Skeletal muscle tissue (tissue), 4 donors: Measurements from ENCODE around the gene PTPRM. TPM values are rescaled to one million over a fixed set of nuclear protein-coding genes. Genes with fewer than 3 reads are reported as not detected.

Experiments
- H3K27ac ChIP-seq: one replicate; pipeline ENCODE4 v1.7.0; 2013; ENCODE audit warnings: mild to moderate bottlenecking, low read depth, low read length, inconsistent platforms
- H3K27me3 ChIP-seq, 3 donors: one replicate each; pipeline ENCODE4 v1.7.0; 2013; ENCODE audit warnings: low read length in 3 of 3; ENCODE audit not compliant: control insufficient read depth in 3 of 3, insufficient read depth in 3 of 3
- H3K36me3 ChIP-seq, 3 donors: one replicate each; pipeline ENCODE4 v1.7.0; 2013; ENCODE audit warnings: low read length in 3 of 3; ENCODE audit not compliant: control insufficient read depth in 3 of 3, insufficient read depth in 3 of 3
- H3K4me1 ChIP-seq, 3 donors: one replicate each; pipeline ENCODE4 v1.7.0; 2013; ENCODE audit warnings: low read length in 3 of 3, mild to moderate bottlenecking in 3 of 3; ENCODE audit not compliant: control insufficient read depth in 3 of 3, insufficient read depth in 3 of 3
- H3K4me3 ChIP-seq, 3 donors: one replicate each; pipeline ENCODE4 v1.7.0; 2013; ENCODE audit warnings: low read length in 3 of 3
- H3K9ac ChIP-seq, 3 donors: one replicate each; pipeline ENCODE4 v1.7.0; 2013; ENCODE audit warnings: low read length in 3 of 3, mild to moderate bottlenecking in 3 of 3, moderate library complexity in 2 of 3, low read depth in 1 of 3
- H3K9me3 ChIP-seq, 3 donors: one replicate each; pipeline ENCODE4 v1.7.0; 2013; ENCODE audit warnings: low read length in 3 of 3; ENCODE audit not compliant: control insufficient read depth in 3 of 3
- total RNA-seq: library from RNA; depleted of rRNA; stranded (reverse); fragments of >200 nt; gene quantifications from one replicate; pipeline ENCODE4 v1.2.3, GENCODE V29; 2014
- donor health status: Osteomylitis.

PTPRM gene
- total RNA-seq, 1 donor from 2014 or later, result 68.9 TPM

DNA sequence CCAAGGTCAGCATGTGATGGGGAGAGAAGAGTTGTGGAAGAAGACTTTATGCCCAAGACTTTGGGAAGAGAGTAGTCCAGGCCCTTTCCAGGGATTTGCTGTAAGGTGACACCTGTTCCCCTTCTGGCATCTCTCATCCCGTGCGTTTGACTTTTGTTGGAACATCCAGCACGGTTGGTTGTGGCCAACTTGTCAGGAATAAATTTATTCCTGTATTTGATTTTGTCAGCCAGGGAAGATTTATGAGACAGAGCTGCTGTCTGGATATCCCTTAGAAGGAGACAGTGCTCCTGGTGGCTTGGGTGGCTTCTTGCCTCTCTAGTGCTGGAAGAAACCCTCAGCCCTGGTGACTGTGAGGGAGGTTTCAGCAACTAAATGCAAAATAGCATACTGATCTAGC is 121.5 kb downstream of the PTPRM start:
- H3K9me3 ChIP-seq, result no peaks in the 10 kb centered on the region
- no peak overlapping the region for H3K9ac ChIP-seq
- no peaks in the 10 kb centered on the region for H3K27me3 ChIP-seq
- H3K4me1 ChIP-seq, result peaks cover 0 to 20% (median 6%) of the 10 kb centered on the region in 3 donors
- no peak overlapping the region for H3K4me3 ChIP-seq
- no peak overlapping the region for H3K27ac ChIP-seq
- no peaks in the 10 kb centered on the region for H3K36me3 ChIP-seq

DNA sequence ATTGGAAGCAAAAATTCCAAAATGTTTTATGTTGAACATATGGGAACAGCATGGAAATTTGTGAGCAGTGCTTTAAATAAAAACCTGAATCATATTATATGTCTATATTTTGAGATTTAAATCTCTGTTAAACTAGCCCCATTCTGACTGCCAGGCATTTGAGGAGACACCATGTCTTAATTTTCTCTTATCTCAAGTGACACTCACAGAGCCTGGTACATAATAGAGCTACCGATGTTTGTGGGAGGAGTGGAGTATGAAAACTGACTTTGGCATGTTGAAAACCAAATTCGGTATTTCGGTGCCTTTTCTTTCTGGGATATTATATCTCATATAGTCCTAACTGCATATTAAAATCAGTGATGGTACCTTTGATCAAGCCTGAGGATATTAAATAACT is 124.1 kb downstream of the PTPRM start:
- H3K9ac ChIP-seq, result no peak overlapping the region
- H3K36me3 ChIP-seq, result no peaks in the 10 kb centered on the region
- no peaks in the 10 kb centered on the region for H3K9me3 ChIP-seq
- no peaks in the 10 kb centered on the region for H3K27me3 ChIP-seq
- H3K4me3 ChIP-seq, result no peak overlapping the region
- no peak overlapping the region for H3K27ac ChIP-seq
- peaks cover 0 to 8% (median 7%) of the 10 kb centered on the region in 3 donors for H3K4me1 ChIP-seq

DNA sequence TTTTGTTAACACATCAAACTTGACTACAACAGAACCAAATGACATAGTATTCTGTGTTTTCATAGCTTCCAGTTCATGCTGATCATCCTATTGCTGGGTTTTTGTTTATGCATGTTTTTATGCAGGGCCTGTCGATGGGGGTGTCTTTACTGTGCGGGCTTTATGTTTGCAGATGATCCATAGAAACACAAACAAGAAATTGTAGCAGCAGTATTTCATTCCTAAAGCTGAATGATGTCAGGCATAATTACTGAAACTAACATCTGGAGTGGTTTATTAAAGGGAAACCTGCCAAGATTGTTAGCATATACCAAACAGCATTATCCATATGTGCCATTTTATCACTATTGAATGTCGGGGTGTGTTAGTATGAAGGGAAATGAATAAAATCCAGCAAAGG is 129.7 kb downstream of the PTPRM start:
- no peaks in the 10 kb centered on the region for H3K27me3 ChIP-seq
- H3K36me3 ChIP-seq, result no peaks in the 10 kb centered on the region
- no peak overlapping the region for H3K4me3 ChIP-seq
- H3K4me1 ChIP-seq, result peaks cover 0 to 4% (median 3%) of the 10 kb centered on the region in 3 donors
- H3K27ac ChIP-seq, result no peak overlapping the region
- H3K9me3 ChIP-seq, result no peaks in the 10 kb centered on the region
- H3K9ac ChIP-seq, result no peak overlapping the region

DNA sequence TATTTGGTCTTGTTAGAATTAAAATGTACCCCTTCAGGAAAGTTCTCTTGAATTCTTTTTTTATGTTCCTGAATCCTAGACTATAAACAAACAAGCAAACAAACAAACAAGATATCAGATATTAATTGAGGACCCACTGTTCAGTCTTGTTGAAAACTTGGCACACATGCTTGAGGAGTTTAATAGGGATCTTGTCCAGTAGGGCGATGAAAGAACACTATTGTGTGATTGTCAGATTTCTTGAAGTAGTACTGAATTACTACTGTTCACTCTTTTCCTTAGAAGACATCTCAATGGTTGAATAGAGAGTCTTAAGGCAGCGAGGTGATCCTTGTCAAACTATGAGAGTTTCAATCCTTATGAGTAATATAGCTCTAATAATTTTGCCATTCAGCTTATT is 130.2 kb downstream of the PTPRM start:
- Histone ChIP-seq H3K36me3 (no peaks in the 10 kb centered on the region), H3K4me1 (peaks cover 0 to 4% (median 3%) of the 10 kb centered on the region in 3 donors), H3K9me3 (no peaks in the 10 kb centered on the region), H3K4me3 (no peak overlapping the region), H3K27ac (no peak overlapping the region), H3K9ac (no peak overlapping the region), H3K27me3 (no peaks in the 10 kb centered on the region)

DNA sequence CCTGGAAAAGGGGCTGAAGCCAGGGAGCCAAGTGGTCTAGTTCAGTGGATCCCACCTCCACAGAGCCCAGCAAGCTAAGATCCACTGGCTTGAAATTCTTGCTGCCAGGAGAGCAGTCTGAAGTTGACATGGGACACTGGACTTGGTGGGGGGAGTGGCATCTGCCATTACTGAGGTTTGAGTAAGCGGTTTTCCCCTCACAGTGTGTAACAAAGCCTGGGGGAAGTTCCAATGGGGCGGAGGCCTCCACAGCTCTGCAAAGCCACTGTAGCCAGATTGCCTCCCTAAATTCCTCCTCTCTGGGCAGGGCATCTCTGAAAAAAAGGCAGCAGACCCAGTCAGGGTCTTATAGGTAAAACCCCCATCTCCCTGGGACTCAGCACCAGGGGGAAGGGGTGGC is 144.4 kb downstream of the PTPRM start:
- H3K9me3 ChIP-seq, result no peaks in the 10 kb centered on the region
- H3K36me3 ChIP-seq, result no peaks in the 10 kb centered on the region
- no peaks in the 10 kb centered on the region for H3K27me3 ChIP-seq
- H3K27ac ChIP-seq, result no peak overlapping the region
- H3K4me1 ChIP-seq, result no peaks in the 10 kb centered on the region
- no peak overlapping the region for H3K9ac ChIP-seq
- H3K4me3 ChIP-seq, result no peak overlapping the region

DNA sequence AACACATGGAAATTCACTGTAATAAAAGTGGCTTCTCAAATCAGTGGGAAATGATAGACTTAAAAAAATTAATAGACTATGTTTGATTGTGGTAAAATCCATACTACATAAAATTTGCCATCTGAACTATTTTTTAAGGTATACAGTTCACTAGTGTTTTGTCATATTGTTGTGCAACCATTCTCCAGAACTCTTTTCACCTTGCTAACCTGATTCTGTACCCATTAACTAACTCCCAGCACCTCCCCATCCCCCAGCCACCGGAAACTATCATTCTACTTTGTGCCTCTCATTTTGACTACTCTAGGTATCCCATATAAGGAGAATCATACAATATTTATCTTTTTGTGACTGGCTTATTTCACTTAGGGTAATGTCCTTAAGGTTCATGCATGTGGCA is 153.3 kb downstream of the PTPRM start:
- H3K36me3 ChIP-seq, result no peaks in the 10 kb centered on the region
- no peak overlapping the region for H3K4me3 ChIP-seq
- H3K27me3 ChIP-seq, result no peaks in the 10 kb centered on the region
- no peak overlapping the region for H3K9ac ChIP-seq
- no peak overlapping the region for H3K27ac ChIP-seq
- H3K9me3 ChIP-seq, result peaks cover 0 to 4% (median 3%) of the 10 kb centered on the region in 3 donors
- peaks cover 2 to 7% (median 2%) of the 10 kb centered on the region in 3 donors for H3K4me1 ChIP-seq

DNA sequence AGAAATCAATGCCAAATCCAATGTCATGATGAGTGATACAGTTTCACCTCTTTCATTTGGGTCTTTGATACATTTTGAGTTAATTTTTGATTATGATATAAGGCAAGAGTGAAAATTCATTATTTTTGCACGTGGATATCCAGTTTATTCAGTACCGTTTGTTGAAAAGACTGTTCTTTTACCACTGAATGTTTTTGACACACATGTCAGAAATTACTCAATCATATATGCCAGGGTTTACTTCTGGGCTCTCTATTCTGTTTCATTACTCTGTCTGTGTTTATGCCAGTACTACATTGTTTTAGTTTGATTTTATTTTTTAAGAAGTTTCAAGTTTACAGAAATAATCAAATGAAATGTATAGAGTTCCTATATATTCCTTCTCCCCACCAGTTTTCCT is 154.4 kb downstream of the PTPRM start:
- Histone ChIP-seq H3K36me3 (no peaks in the 10 kb centered on the region), H3K9me3 (peaks cover 0 to 4% (median 3%) of the 10 kb centered on the region in 3 donors), H3K4me3 (no peak overlapping the region), H3K27ac (no peak overlapping the region), H3K27me3 (no peaks in the 10 kb centered on the region), H3K9ac (no peak overlapping the region), H3K4me1 (peaks cover 5 to 17% (median 6%) of the 10 kb centered on the region in 3 donors)

DNA sequence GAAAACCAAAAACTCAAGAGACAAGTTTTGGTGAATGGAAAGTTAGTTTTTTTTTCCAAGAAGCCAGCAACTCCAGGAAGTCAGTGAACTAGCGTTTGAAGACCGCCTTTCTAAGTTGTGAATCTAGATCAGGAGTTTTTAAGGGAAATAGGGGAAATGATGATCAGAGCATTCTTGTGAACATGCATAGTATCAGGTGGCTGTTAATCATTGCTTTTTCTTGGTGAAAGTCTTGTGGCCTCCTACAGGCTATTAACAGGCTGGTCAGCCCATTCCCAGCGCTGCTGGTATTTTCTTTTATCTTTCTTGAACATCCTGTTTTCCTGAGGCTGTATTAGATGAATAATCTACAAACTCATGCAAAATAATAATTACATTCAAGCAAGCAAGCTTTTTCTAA is 155.8 kb downstream of the PTPRM start:
- Histone ChIP-seq H3K27me3 (no peaks in the 10 kb centered on the region), H3K4me1 (peaks cover 3 to 27% (median 18%) of the 10 kb centered on the region in 3 donors), H3K36me3 (no peaks in the 10 kb centered on the region), H3K9ac (no peak overlapping the region), H3K4me3 (no peak overlapping the region), H3K27ac (no peak overlapping the region), H3K9me3 (no peaks in the 10 kb centered on the region)

DNA sequence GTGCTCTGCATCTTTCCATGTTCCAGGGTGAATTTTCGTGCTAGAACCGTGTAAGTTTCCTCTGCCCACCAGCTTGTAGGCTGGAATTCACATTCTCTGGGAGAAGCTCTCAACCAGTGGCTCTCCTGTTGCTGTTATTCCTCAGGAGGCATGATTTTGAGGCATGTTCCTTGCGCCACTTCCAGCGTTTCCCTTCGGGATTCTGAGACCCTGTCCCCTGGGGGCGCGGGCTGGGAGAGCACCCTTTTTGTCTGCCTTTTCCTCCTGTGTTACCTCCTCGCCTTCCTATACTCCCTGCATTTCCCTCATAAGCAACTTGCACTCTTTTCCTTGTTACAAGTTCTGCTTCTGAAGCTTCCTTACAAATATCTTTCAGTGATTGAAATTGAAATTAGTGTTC is 156.4 kb downstream of the PTPRM start:
- Histone ChIP-seq H3K4me3 (no peak overlapping the region), H3K36me3 (no peaks in the 10 kb centered on the region), H3K9me3 (no peaks in the 10 kb centered on the region), H3K27me3 (no peaks in the 10 kb centered on the region), H3K9ac (no peak overlapping the region), H3K27ac (no peak overlapping the region), H3K4me1 (peaks cover 5 to 32% (median 22%) of the 10 kb centered on the region in 3 donors)

DNA sequence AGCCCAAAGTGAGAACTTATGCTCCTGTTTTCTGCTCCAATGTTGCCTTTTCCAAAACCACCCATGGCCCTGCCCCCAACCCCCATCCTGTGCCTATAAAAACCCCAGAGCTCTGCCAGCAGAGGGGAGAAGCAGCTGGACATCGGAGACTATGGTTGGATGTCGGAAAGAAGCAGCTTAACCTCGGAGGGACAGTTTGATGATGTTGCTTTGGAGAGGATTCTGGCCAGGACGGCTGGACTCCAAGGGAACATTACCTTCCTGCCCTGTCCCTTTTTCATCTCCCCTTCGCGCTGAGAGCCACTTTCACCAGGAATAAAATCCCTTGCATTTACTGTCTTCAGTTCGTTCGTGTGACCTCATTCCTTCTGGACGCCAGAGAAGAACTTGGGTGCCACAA is 158.4 kb downstream of the PTPRM start:
- no peaks in the 10 kb centered on the region for H3K9me3 ChIP-seq
- H3K4me1 ChIP-seq, result peaks cover 5 to 32% (median 22%) of the 10 kb centered on the region in 3 donors
- no peaks in the 10 kb centered on the region for H3K27me3 ChIP-seq
- H3K36me3 ChIP-seq, result no peaks in the 10 kb centered on the region
- H3K27ac ChIP-seq, result no peak overlapping the region
- H3K4me3 ChIP-seq, result peak overlapping the region; percentile 50 to 61 (median 55)
- H3K9ac ChIP-seq, result peak overlapping the region; percentile 13 to 55 (median 51)

DNA sequence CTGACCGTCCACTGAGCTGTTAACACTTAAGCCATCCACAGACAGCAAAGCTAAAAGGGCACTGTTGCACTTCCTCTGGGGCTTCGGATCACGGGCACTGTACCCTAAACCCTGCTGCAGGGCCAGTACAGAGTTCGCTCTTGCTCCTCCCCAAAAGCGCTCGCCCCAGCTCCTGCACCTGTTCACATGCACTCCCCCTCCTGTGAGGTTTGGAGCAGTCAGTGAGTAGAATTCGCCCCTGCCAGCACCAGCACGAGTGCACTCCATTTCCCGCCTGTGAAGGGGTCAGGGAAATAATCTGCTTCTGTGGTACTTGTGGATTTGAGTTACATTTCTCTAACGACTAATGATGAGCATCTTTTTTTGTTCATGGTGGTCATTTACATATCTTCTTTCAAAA is 158.8 kb downstream of the PTPRM start:
- H3K4me3 ChIP-seq, result peak overlapping the region; percentile 50 to 61 (median 55)
- H3K27ac ChIP-seq, result no peak overlapping the region
- H3K4me1 ChIP-seq, result peaks cover 5 to 32% (median 22%) of the 10 kb centered on the region in 3 donors

More for the DNA sequence above, 158.8 kb downstream of the PTPRM start:
- Histone ChIP-seq H3K9ac (peak overlapping the region; percentile 13 to 55 (median 51)), H3K36me3 (no peaks in the 10 kb centered on the region), H3K27me3 (no peaks in the 10 kb centered on the region), H3K9me3 (no peaks in the 10 kb centered on the region)
